ENCODE measurements around the gene FARS2. TPM values are rescaled to one million over a fixed set of nuclear protein-coding genes. Genes with fewer than 3 reads are reported as not detected.

Gene FARS2
- total RNA-seq, 1 donor from 2014 or later: 8.2 TPM

DNA sequence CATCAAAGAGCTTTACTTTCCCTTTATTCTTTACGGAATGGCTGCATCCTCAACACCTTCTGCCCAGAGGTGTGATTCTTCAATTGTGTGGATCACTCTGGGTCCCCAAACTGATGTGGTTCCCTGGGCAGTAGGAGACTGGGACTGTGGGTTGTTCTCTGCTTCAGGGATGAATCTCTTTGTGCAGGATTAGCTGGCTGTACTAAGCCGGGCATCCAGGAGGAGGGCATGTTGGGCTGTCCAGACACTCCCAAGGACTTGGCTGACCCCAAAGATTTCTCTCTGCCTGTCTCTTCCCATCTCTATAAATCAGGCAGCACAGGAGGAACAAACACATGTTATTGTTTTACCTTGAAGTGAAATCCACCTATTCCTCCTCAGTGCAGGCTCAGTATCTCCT lies 15.3 kb downstream of the FARS2 start:
- H3K27me3 ChIP-seq (ENCODE audit: control insufficient read depth, insufficient read depth, low read length): no peaks in the 10 kb centered on the region
- no peak overlapping the region for H3K4me3 ChIP-seq (ENCODE audit: low read depth, low read length)
- TF ChIP-seq, protein P1, sequence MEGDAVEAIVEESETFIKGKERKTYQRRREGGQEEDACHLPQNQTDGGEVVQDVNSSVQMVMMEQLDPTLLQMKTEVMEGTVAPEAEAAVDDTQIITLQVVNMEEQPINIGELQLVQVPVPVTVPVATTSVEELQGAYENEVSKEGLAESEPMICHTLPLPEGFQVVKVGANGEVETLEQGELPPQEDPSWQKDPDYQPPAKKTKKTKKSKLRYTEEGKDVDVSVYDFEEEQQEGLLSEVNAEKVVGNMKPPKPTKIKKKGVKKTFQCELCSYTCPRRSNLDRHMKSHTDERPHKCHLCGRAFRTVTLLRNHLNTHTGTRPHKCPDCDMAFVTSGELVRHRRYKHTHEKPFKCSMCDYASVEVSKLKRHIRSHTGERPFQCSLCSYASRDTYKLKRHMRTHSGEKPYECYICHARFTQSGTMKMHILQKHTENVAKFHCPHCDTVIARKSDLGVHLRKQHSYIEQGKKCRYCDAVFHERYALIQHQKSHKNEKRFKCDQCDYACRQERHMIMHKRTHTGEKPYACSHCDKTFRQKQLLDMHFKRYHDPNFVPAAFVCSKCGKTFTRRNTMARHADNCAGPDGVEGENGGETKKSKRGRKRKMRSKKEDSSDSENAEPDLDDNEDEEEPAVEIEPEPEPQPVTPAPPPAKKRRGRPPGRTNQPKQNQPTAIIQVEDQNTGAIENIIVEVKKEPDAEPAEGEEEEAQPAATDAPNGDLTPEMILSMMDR (IDR thresholded peaks at IDR 0.05; ENCODE audit: insufficient read depth, low read length, poor library complexity, severe bottlenecking): no peak
- no peak for DNase-seq (ENCODE audit: low read depth)
- H3K36me3 ChIP-seq (ENCODE audit: control insufficient read depth, insufficient read depth, low read length): no peaks in the 10 kb centered on the region

DNA sequence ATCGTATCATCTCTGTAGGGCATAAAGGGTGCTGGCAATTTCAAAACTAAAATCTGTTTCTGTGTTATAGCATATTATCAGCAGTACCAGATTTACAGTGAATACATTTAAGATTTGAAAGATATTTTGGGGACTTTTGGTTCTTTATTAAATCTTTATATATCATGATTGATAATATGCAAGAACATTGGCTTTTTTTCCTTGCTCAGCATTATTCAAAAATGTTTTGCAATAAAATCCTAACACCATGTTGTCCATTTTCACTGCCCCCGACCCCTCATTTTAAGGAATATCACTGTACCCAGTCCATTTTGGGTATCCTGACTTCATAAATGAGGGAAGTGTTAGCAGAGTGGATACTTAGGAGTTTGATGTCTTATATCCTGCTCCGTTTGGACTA lies 16.3 kb downstream of the FARS2 start:
- TF ChIP-seq, protein P1 (IDR thresholded peaks at IDR 0.05; ENCODE audit: insufficient read depth, low read length, poor library complexity, severe bottlenecking): no peak
- no peak for DNase-seq (ENCODE audit: low read depth)
- Histone ChIP-seq H3K36me3 (ENCODE audit: control insufficient read depth, insufficient read depth, low read length) (no peaks in the 10 kb centered on the region), H3K27me3 (ENCODE audit: control insufficient read depth, insufficient read depth, low read length) (no peaks in the 10 kb centered on the region), H3K4me3 (ENCODE audit: low read depth, low read length) (no peak overlapping the region)

GRCh38 chr6:5278047-5278446 lies 16.7 kb downstream of the FARS2 start:
- TF ChIP-seq, protein P1 (IDR thresholded peaks at IDR 0.05; ENCODE audit: insufficient read depth, low read length, poor library complexity, severe bottlenecking): no peak
- Histone ChIP-seq H3K36me3 (ENCODE audit: control insufficient read depth, insufficient read depth, low read length) (no peaks in the 10 kb centered on the region), H3K4me3 (ENCODE audit: low read depth, low read length) (no peak overlapping the region), H3K27me3 (ENCODE audit: control insufficient read depth, insufficient read depth, low read length) (no peaks in the 10 kb centered on the region)
- no peak for DNase-seq (ENCODE audit: low read depth)

GRCh38 chr6:5278565-5279120 lies 17.3 kb downstream of the FARS2 start:
- Histone ChIP-seq H3K4me3 (ENCODE audit: low read depth, low read length) (no peak overlapping the region), H3K27me3 (ENCODE audit: control insufficient read depth, insufficient read depth, low read length) (no peaks in the 10 kb centered on the region), H3K36me3 (ENCODE audit: control insufficient read depth, insufficient read depth, low read length) (no peaks in the 10 kb centered on the region)
- no peak for DNase-seq (ENCODE audit: low read depth)
- TF ChIP-seq, protein P1 (IDR thresholded peaks at IDR 0.05; ENCODE audit: insufficient read depth, low read length, poor library complexity, severe bottlenecking): no peak

GRCh38 chr6:5279891-5280338 lies 18.6 kb downstream of the FARS2 start:
- TF ChIP-seq, protein P1 (IDR thresholded peaks at IDR 0.05; ENCODE audit: insufficient read depth, low read length, poor library complexity, severe bottlenecking): no peak
- H3K27me3 ChIP-seq (ENCODE audit: control insufficient read depth, insufficient read depth, low read length): no peaks in the 10 kb centered on the region
- H3K36me3 ChIP-seq (ENCODE audit: control insufficient read depth, insufficient read depth, low read length): no peaks in the 10 kb centered on the region
- DNase-seq (ENCODE audit: low read depth): no peak
- no peak overlapping the region for H3K4me3 ChIP-seq (ENCODE audit: low read depth, low read length)

DNA sequence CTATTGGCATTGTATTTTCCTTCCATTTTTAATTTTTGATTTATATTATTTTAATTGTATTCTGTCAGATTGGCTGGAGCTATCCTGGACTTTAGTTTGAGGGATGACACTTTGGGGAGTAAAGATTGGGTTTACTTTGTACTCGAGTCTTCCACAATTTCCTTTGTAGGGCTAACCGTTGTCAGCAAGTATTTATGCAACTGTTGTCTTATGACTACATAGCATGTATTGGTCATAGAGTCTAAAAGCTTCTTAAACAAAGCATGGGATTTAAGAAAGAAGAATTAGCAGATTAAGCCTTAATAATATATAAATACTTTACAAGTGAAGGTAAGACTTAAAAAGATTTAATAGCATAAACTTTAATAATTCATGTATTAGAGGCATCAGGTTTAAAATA lies 19.6 kb downstream of the FARS2 start:
- TF ChIP-seq, protein P1 (IDR thresholded peaks at IDR 0.05; ENCODE audit: insufficient read depth, low read length, poor library complexity, severe bottlenecking): no peak
- Histone ChIP-seq H3K36me3 (ENCODE audit: control insufficient read depth, insufficient read depth, low read length) (no peaks in the 10 kb centered on the region), H3K27me3 (ENCODE audit: control insufficient read depth, insufficient read depth, low read length) (no peaks in the 10 kb centered on the region), H3K4me3 (ENCODE audit: low read depth, low read length) (no peak overlapping the region)
- no peak for DNase-seq (ENCODE audit: low read depth)

All from kidney epithelial cell (primary cell).